B cell (primary cell): ENCODE measurements around the gene DMKN.
"Not testable (repeated sequence)": the region's sequence is repeated elsewhere in the genome, so short reads cannot be mapped to it uniquely, and the experiment has no call there.

Experiments used
- EZH2 ChIP-seq: IDR thresholded peaks from 2 replicates; pipeline ENCODE4 v1.6.1; 2012; ENCODE audit warnings: borderline replicate concordance, low read depth, mild to moderate bottlenecking, moderate library complexity, low read length; ENCODE audit not compliant: insufficient read depth, poor library complexity, severe bottlenecking
- TF ChIP-seq, protein P1 (sequence below): fragments of 200-600 bp; IDR thresholded peaks from one replicate; pipeline ENCODE4 v1.8.0; 2022; ENCODE audit warnings: antibody characterized with exemption, mild to moderate bottlenecking

DNA sequence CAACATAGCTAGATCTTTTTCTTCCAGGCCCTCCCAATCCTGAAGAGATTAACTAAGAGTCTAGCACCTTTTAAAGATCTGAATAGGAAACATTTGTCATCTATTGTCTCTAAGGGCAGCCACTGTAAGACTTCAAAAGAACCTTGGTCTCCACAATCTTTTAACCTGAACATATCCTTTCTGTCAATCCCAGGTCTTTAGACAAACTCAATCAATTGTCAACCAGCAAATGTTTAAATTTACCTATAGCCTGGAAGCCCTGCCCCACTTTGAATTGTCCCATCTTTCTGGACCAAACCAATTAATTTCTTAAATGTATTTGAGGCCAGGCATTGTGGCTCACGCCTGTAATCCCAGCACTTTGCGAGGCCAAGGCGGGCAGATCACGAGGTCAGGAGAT lies 42.4 kb downstream of the DMKN start:
- TF ChIP-seq, protein P1, sequence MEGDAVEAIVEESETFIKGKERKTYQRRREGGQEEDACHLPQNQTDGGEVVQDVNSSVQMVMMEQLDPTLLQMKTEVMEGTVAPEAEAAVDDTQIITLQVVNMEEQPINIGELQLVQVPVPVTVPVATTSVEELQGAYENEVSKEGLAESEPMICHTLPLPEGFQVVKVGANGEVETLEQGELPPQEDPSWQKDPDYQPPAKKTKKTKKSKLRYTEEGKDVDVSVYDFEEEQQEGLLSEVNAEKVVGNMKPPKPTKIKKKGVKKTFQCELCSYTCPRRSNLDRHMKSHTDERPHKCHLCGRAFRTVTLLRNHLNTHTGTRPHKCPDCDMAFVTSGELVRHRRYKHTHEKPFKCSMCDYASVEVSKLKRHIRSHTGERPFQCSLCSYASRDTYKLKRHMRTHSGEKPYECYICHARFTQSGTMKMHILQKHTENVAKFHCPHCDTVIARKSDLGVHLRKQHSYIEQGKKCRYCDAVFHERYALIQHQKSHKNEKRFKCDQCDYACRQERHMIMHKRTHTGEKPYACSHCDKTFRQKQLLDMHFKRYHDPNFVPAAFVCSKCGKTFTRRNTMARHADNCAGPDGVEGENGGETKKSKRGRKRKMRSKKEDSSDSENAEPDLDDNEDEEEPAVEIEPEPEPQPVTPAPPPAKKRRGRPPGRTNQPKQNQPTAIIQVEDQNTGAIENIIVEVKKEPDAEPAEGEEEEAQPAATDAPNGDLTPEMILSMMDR = not testable (repeated sequence)
- TF ChIP-seq EZH2 = not testable (repeated sequence)
